Naive thymus-derived CD8-positive, alpha-beta T cell (primary cell): ENCODE measurements around the gene GGA1. TPM values are rescaled to one million over a fixed set of nuclear protein-coding genes. Genes with fewer than 3 reads are reported as not detected.
A peak's percentile ranks its signal among the peaks of the same experiment; 100 is the strongest.

Source experiments
- ATAC-seq, 2 donors: fragments of 150-1000 bp; cut with Tn5 transposase in 1 of 2; sonication (Bioruptor Pico), chemical (Tn5 transposase) in 1 of 2; 1 replicate in 1 of 2; 2 replicates in 1 of 2; pipeline ENCODE4 v1.10.0; 2021; ENCODE audit warnings: mild to moderate bottlenecking in 2 of 2, moderate library complexity in 2 of 2
- POLR2A ChIA-PET: fragments of 350-600 bp; sonication (Branson Sonifier 250); formaldehyde crosslinking; loops from one replicate; lab custom pipeline; 2021; ENCODE audit warnings: antibody characterized with exemption; lab: Charles Lee
- DNase-seq, 10 donors: peaks; one replicate each; pipeline versions ENCODE4 v3.0.0 to v3.0.0-alpha.2; 2020 to 2022
- H3K27ac Mint-ChIP-seq, 10 donors: one replicate each; pipeline ENCODE4 v1.8.0; 2020 to 2022; ENCODE audit warnings: mild to moderate bottlenecking in 10 of 10, mixed read lengths in 10 of 10, moderate library complexity in 4 of 10, inconsistent platforms in 1 of 10
- H3K27me3 Mint-ChIP-seq, 5 donors: one replicate each; pipeline ENCODE4 v1.8.0; 2021 to 2022; ENCODE audit warnings: mixed read lengths in 5 of 5
- H3K36me3 Mint-ChIP-seq, 3 donors: one replicate each; pipeline ENCODE4 v1.8.0; 2020 to 2022; ENCODE audit warnings: mixed read lengths in 3 of 3, mild to moderate bottlenecking in 2 of 3, inconsistent platforms in 1 of 3
- H3K4me1 Mint-ChIP-seq, 4 donors: one replicate each; pipeline ENCODE4 v1.8.0; 2021 to 2022; ENCODE audit warnings: mixed read lengths in 4 of 4
- H3K4me3 Mint-ChIP-seq, 10 donors: one replicate each; pipeline ENCODE4 v1.8.0; 2020 to 2022; ENCODE audit warnings: mild to moderate bottlenecking in 10 of 10, mixed read lengths in 10 of 10, moderate library complexity in 6 of 10, inconsistent platforms in 1 of 10
- H3K9me3 Mint-ChIP-seq, 9 donors: one replicate each; pipeline ENCODE4 v1.8.0; 2020 to 2022; ENCODE audit warnings: mixed read lengths in 9 of 9, mild to moderate bottlenecking in 3 of 9, inconsistent platforms in 1 of 9, moderate library complexity in 1 of 9
- polyA plus RNA-seq, 3 donors: library from polyadenylated mRNA; unstranded; fragments of 300-500 nt; fragmentation: Illumina TruSeq; gene quantifications; one replicate each; pipeline ENCODE4 v1.2.3, GENCODE V29; 2021
- total RNA-seq, 8 experiments: library from RNA in 2 of 8; stranded (reverse) in 2 of 8; gene quantifications; one replicate each; pipeline ENCODE4 v1.2.3 and lab custom pipeline; 2021 to 2026

The GGA1 gene
- total and polyA plus RNA-seq, 5 experiments from 2014 or later, result 20.3 to 110 (median 24.5) TPM

DNA sequence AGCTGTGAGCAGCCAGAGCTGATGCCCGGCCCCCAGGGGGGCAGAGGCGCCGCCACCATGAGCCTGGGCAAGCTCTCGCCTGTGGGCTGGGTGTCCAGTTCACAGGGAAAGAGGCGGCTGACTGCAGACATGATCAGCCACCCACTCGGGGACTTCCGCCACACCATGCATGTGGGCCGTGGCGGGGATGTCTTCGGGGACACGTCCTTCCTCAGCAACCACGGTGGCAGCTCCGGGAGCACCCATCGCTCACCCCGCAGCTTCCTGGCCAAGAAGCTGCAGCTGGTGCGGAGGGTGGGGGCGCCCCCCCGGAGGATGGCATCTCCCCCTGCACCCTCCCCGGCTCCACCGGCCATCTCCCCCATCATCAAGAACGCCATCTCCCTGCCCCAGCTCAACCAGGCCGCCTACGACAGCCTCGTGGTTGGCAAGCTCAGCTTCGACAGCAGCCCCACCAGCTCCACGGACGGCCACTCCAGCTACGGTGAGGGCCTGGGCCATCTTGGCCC, 42.3 kb upstream of the GGA1 start:
- no peaks in the 10 kb centered on the region for H3K36me3 Mint-ChIP-seq
- ATAC-seq, result peak; percentile 48 to 62
- H3K4me3 Mint-ChIP-seq, result peak overlapping the region in 9 of 10 donors; percentile 44 to 84 (median 75)
- DNase-seq, result peak in 9 of 10 donors; percentile 14 to 55 (median 46)
- POLR2A ChIA-PET, result interaction anchor here (0.5 to 3.2 kb wide), 12 partner anchors 8 to 301 kb away, joined by 3 to 48 read pairs (median 4); partner anchors contain the start of genes GGA1 and LGALS2
- H3K27me3 Mint-ChIP-seq, result peaks cover 10 to 27% (median 19%) of the 10 kb centered on the region in 5 donors
- H3K27ac Mint-ChIP-seq, result peak overlapping the region in 5 of 10 donors; percentile 4 to 62 (median 25)
- H3K4me1 Mint-ChIP-seq, result peaks cover 14 to 42% (median 34%) of the 10 kb centered on the region in 4 donors
- H3K9me3 Mint-ChIP-seq, result peaks cover 0 to 2% (median 0%) of the 10 kb centered on the region in 9 donors

- POLR2A ChIA-PET, result interaction anchor here (0.8 to 3.2 kb wide), 14 partner anchors 9 to 323 kb away, joined by 3 to 48 read pairs (median 4); partner anchors contain the start of genes GGA1, LGALS2 and RAC2
- Mint-ChIP-seq H3K36me3 (no peaks in the 10 kb centered on the region), H3K27ac (peak overlapping the region in 8 of 10 donors; percentile 19 to 80 (median 56)), H3K27me3 (peaks cover 6 to 19% (median 15%) of the 10 kb centered on the region in 5 donors), H3K4me1 (peaks cover 10 to 36% (median 27%) of the 10 kb centered on the region in 4 donors), H3K9me3 (no peaks in the 10 kb centered on the region), H3K4me3 (peak overlapping the region; percentile 52 to 84 (median 76))
- DNase-seq (peak; percentile 73 to 93 (median 86)), ATAC-seq (peak; percentile 87 to 91)
Observed at GRCh38 chr22:37566903-37567798, 41.5 kb upstream of the GGA1 start.

- POLR2A ChIA-PET, result interaction anchor here (0.9 to 3.2 kb wide), 6 partner anchors 11 to 324 kb away, joined by 3 to 48 read pairs (median 6); partner anchors contain the start of genes GGA1 and RAC2
- H3K4me3 Mint-ChIP-seq, result no peak overlapping the region
Observed at GRCh38 chr22:37568012-37568411, 40.6 kb upstream of the GGA1 start.

GRCh38 chr22:37568448-37569008, 40.1 kb upstream of the GGA1 start:
- ATAC-seq (no peak), DNase-seq (no peak)
- Mint-ChIP-seq H3K27me3 (peaks cover 0 to 7% (median 6%) of the 10 kb centered on the region in 5 donors), H3K4me3 (no peak overlapping the region), H3K4me1 (peaks cover 9 to 26% (median 23%) of the 10 kb centered on the region in 4 donors), H3K9me3 (no peaks in the 10 kb centered on the region), H3K27ac (no peak overlapping the region), H3K36me3 (no peaks in the 10 kb centered on the region)
- POLR2A ChIA-PET, result interaction anchor here (0.8 to 3.0 kb wide), 4 partner anchors 24 to 324 kb away, joined by 3 to 48 read pairs (median 3); partner anchors contain the start of gene RAC2

More at GRCh38 chr22:37568012-37568411, 40.6 kb upstream of the GGA1 start:
- ATAC-seq (no peak), DNase-seq (no peak)
- no peaks in the 10 kb centered on the region for H3K36me3 Mint-ChIP-seq
- peaks cover 9 to 31% (median 24%) of the 10 kb centered on the region in 4 donors for H3K4me1 Mint-ChIP-seq
- no peak overlapping the region for H3K27ac Mint-ChIP-seq
- H3K27me3 Mint-ChIP-seq, result peaks cover under 1 to 11% (median 11%) of the 10 kb centered on the region in 5 donors
- no peaks in the 10 kb centered on the region for H3K9me3 Mint-ChIP-seq

DNA sequence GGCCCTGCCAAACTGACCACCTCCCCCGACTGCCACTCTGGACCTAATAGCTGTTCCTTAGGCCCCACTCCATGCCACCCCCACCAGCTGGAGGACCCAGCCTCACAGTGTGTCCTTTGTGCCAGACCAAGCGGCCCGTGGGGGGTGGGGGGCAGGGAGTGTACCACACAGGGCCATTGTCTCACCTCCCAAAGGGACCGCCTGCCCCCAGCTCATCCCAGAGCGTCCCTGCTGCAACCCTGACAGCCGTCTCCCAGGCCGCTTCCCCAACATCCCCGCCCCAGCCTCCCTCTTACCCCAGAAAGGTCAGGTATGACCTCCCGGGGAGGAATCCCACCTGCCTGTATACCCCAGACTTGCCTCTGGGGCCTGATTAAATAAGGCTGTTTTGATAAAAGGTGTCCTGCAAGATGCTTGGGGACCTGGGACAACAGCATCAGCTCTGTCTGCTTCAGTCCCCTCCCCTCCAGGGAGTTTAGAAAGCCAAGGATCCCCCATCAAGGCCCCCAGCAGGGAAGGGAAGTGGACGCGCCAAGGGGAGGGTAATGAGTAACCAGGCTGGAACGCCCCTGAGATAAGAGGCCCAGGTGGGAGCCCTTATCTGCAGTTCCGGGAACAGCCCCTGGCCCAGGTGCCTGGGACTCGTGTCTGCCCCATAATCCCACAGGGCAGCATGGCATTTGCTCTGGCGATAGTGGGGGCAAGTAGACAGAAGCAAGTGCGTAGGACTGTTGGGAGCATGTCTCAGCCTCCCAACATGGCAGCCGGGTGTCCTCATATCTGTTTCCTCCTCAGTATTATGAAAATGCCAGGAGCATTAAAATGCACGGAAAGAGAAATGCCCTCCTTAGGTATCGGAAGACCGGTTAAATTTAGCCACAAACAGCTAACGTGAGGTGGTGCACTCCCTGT, 39.4 kb upstream of the GGA1 start:
- Mint-ChIP-seq H3K27ac (no peak overlapping the region), H3K9me3 (no peaks in the 10 kb centered on the region), H3K36me3 (no peaks in the 10 kb centered on the region), H3K4me3 (no peak overlapping the region), H3K4me1 (peaks cover 9 to 24% (median 23%) of the 10 kb centered on the region in 4 donors), H3K27me3 (peaks cover 0 to 3% (median 1%) of the 10 kb centered on the region in 5 donors)
- POLR2A ChIA-PET, result interaction anchor here (0.6 to 1.4 kb wide), 4 partner anchors 7 to 35 kb away, joined by 3 to 4 read pairs (median 3); no protein-coding TSS in a partner anchor
- DNase-seq (no peak), ATAC-seq (no peak)

- no peak for ATAC-seq
- Mint-ChIP-seq H3K4me1 (peaks cover 9 to 28% (median 23%) of the 10 kb centered on the region in 4 donors), H3K9me3 (no peaks in the 10 kb centered on the region), H3K27ac (peak overlapping the region in 1 of 10 donors; percentile 22), H3K4me3 (no peak overlapping the region), H3K36me3 (no peaks in the 10 kb centered on the region), H3K27me3 (peaks cover 0 to 3% (median 1%) of the 10 kb centered on the region in 5 donors)
- POLR2A ChIA-PET, result interaction anchor here (0.6 to 1.4 kb wide), 2 partner anchors 8 to 32 kb away, joined by 3 to 4 read pairs; no protein-coding TSS in a partner anchor
- DNase-seq, result no peak
Observed at GRCh38 chr22:37569921-37570660, 38.5 kb upstream of the GGA1 start.

- Mint-ChIP-seq H3K27ac (no peak overlapping the region), H3K4me3 (no peak overlapping the region), H3K4me1 (peaks cover 9 to 26% (median 21%) of the 10 kb centered on the region in 4 donors), H3K9me3 (no peaks in the 10 kb centered on the region), H3K36me3 (no peaks in the 10 kb centered on the region), H3K27me3 (peaks cover 0 to 3% (median 1%) of the 10 kb centered on the region in 5 donors)
- POLR2A ChIA-PET, result interaction anchor here (0.6 to 1.4 kb wide), 2 partner anchors 9 to 112 kb away, joined by 4 read pairs; no protein-coding TSS in a partner anchor
- no peak for ATAC-seq
- DNase-seq, result no peak
Observed at GRCh38 chr22:37570661-37570976, 38.0 kb upstream of the GGA1 start.

DNA sequence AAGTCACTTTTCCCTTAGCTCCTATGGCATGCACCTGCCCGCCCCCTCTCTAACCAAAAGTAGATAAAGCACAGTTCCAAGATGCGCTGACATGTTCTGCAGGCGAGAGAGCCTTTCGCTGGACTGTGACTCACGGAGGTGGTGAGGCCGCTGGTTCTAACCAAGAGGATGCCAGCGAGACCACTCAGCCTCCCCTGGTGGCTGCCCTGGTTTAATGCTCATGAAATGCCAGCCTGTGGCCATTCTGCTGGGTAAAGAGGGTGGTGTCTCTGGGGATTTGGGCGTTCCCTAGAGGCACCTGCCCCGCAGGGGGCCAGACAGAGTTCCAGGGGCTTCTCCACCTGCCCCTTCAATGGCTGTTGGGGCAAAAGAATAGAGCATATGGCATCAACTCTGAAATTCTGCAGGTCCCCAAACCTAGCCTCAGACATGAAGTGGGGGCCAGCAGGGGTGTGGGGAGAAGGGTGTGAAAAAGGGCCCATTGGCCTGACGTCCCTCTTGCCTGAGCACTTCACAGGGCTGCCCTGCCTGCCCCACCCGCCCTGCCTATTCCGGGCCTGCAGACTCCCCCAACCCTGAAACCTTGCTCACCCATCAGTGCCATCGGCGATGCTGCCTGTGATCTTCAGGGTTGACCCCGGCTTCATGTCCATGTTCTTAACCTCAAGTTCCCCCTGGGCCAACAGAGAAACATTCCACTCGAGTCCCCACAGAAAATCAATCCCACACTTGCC, 37.2 kb upstream of the GGA1 start:
- H3K9me3 Mint-ChIP-seq, result no peaks in the 10 kb centered on the region
- H3K4me3 Mint-ChIP-seq, result no peak overlapping the region
- H3K4me1 Mint-ChIP-seq, result peaks cover 4 to 18% (median 14%) of the 10 kb centered on the region in 4 donors
- no peak for DNase-seq
- H3K36me3 Mint-ChIP-seq, result no peaks in the 10 kb centered on the region
- no peak for ATAC-seq
- POLR2A ChIA-PET, result interaction anchor here (0.6 kb wide), 1 partner anchor 111 kb away, joined by 4 read pairs; no protein-coding TSS in a partner anchor
- H3K27me3 Mint-ChIP-seq, result peaks cover 0 to 1% (median 0%) of the 10 kb centered on the region in 5 donors
- no peak overlapping the region for H3K27ac Mint-ChIP-seq

DNA sequence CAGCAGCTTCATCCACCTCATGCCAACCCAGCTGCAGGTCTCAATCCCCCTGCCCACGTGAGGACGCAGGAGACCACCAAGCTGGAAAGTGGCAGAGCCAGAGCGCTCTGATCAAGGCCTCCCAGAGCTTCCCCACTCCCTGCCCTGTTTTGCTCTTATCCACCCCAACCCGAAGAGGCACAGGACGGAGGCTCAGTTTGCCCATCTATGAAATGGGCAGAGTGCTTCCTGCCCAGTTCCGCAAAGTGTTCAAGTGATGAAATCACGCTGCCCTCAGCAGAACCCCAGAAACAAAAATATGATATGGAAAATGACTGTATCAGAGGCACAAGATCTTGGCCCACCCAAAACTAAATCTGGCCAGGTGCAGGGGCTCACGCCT, 36.7 kb upstream of the GGA1 start:
- Mint-ChIP-seq H3K4me1 (peaks cover 3 to 12% (median 8%) of the 10 kb centered on the region in 4 donors), H3K4me3 (no peak overlapping the region)

GRCh38 chr22:37575490-37576003, 33.1 kb upstream of the GGA1 start:
- H3K27me3 Mint-ChIP-seq, result peaks cover 0 to 2% (median 0%) of the 10 kb centered on the region in 5 donors
- ATAC-seq (no peak), DNase-seq (no peak)
- no peaks in the 10 kb centered on the region for H3K9me3 Mint-ChIP-seq
- H3K4me3 Mint-ChIP-seq, result no peak overlapping the region
- H3K27ac Mint-ChIP-seq, result no peak overlapping the region
- H3K4me1 Mint-ChIP-seq, result peaks cover 8 to 16% (median 12%) of the 10 kb centered on the region in 4 donors
- POLR2A ChIA-PET, result interaction anchor here (0.7 to 0.8 kb wide), 2 partner anchors 9 to 14 kb away, joined by 3 to 5 read pairs; no protein-coding TSS in a partner anchor
- H3K36me3 Mint-ChIP-seq, result no peaks in the 10 kb centered on the region

More for the DNA sequence above, 36.7 kb upstream of the GGA1 start:
- no peaks in the 10 kb centered on the region for H3K9me3 Mint-ChIP-seq
- POLR2A ChIA-PET, result no interaction called here
- H3K27ac Mint-ChIP-seq, result no peak overlapping the region
- ATAC-seq (no peak), DNase-seq (no peak)
- peaks cover 0 to 1% (median 0%) of the 10 kb centered on the region in 5 donors for H3K27me3 Mint-ChIP-seq
- no peaks in the 10 kb centered on the region for H3K36me3 Mint-ChIP-seq
